Smooth muscle cell (in vitro differentiated cells): ENCODE results near the gene ITPKC. TPM values are rescaled to one million over a fixed set of nuclear protein-coding genes. Genes with fewer than 3 reads are reported as not detected.
A peak's percentile ranks its signal among the peaks of the same experiment; 100 is the strongest.

ENCODE experiments used
- DNase-seq: peaks from one replicate; lab custom pipeline; 2025; ENCODE audit not compliant: unreplicated experiment; lab: John Stamatoyannopoulos, UW
- H2AFZ ChIP-seq: fragments of 200-600 bp; sonication (generic); 2 replicates; pipeline ENCODE4 v1.6.0; 2016; ENCODE audit warnings: antibody characterized with exemption, low read depth, mild to moderate bottlenecking
- H3F3A ChIP-seq: fragments of 200-600 bp; sonication (generic); 2 replicates; pipeline ENCODE4 v1.6.0; 2017; ENCODE audit warnings: antibody characterized with exemption, low read depth
- H3K27ac ChIP-seq: fragments of 200-600 bp; sonication (generic); 2 replicates; pipeline ENCODE4 v1.5.1; 2016; ENCODE audit warnings: low read depth, mild to moderate bottlenecking
- H3K27me3 ChIP-seq: fragments of 200-600 bp; sonication (generic); 2 replicates; pipeline ENCODE4 v1.6.1; 2016; ENCODE audit warnings: low read depth, mild to moderate bottlenecking
- H3K36me3 ChIP-seq: fragments of 200-600 bp; sonication (generic); 2 replicates; pipeline ENCODE4 v1.5.1; 2016; ENCODE audit warnings: low read depth
- H3K4me1 ChIP-seq: fragments of 200-600 bp; sonication (generic); 2 replicates; pipeline ENCODE4 v1.5.1; 2016; ENCODE audit warnings: low read depth
- H3K4me2 ChIP-seq: fragments of 200-600 bp; sonication (generic); 2 replicates; pipeline ENCODE4 v1.6.0; 2016; ENCODE audit warnings: mild to moderate bottlenecking
- H3K4me3 ChIP-seq: fragments of 200-600 bp; sonication (generic); 2 replicates; pipeline ENCODE4 v1.5.1; 2016; ENCODE audit warnings: mild to moderate bottlenecking
- H3K79me2 ChIP-seq: fragments of 200-600 bp; sonication (generic); 2 replicates; pipeline ENCODE4 v1.6.0; 2016; ENCODE audit warnings: low read depth, mild to moderate bottlenecking
- H3K9ac ChIP-seq: fragments of 200-600 bp; sonication (generic); 2 replicates; pipeline ENCODE4 v1.6.0; 2016; ENCODE audit warnings: low read depth
- H3K9me3 ChIP-seq: fragments of 200-600 bp; sonication (generic); replicated peaks from 2 replicates; pipeline ENCODE4 v1.5.1; 2016; ENCODE audit warnings: low read depth
- H4K20me1 ChIP-seq: fragments of 200-600 bp; sonication (generic); 2 replicates; pipeline ENCODE4 v1.6.0; 2016; ENCODE audit warnings: low read depth
- WGBS: methylation state at CpG from one replicate; pipeline ENCODE4 v1.1.7; 2016; ENCODE audit warnings: low lambda C conversion rate; 5-methylcytosine and 5-hydroxymethylcytosine counted together
- polyA plus RNA-seq: library from polyadenylated mRNA; unstranded; fragments of >200 nt; fragmentation: Nextera tagmentation; extraction: Ambion mirVana; gene quantifications from 2 replicates; pipeline ENCODE4 v1.2.1, GENCODE V29; 2016
- total RNA-seq: library from RNA; depleted of rRNA; stranded (reverse); fragments of >200 nt; gene quantifications from 2 replicates; pipeline ENCODE4 v1.2.3, GENCODE V29; 2014
- TF ChIP-seq, protein P1 (sequence below): fragments of 200-600 bp; sonication (generic); IDR thresholded peaks from 2 replicates; pipeline ENCODE4 v1.5.1; 2017; ENCODE audit warnings: borderline replicate concordance, mild to moderate bottlenecking, antibody characterized with exemption; ENCODE audit not compliant: insufficient read depth, poor library complexity, severe bottlenecking

Gene ITPKC
- total and polyA plus RNA-seq, 2 experiments from 2014 or later: 24.1 to 25.0 TPM

DNA sequence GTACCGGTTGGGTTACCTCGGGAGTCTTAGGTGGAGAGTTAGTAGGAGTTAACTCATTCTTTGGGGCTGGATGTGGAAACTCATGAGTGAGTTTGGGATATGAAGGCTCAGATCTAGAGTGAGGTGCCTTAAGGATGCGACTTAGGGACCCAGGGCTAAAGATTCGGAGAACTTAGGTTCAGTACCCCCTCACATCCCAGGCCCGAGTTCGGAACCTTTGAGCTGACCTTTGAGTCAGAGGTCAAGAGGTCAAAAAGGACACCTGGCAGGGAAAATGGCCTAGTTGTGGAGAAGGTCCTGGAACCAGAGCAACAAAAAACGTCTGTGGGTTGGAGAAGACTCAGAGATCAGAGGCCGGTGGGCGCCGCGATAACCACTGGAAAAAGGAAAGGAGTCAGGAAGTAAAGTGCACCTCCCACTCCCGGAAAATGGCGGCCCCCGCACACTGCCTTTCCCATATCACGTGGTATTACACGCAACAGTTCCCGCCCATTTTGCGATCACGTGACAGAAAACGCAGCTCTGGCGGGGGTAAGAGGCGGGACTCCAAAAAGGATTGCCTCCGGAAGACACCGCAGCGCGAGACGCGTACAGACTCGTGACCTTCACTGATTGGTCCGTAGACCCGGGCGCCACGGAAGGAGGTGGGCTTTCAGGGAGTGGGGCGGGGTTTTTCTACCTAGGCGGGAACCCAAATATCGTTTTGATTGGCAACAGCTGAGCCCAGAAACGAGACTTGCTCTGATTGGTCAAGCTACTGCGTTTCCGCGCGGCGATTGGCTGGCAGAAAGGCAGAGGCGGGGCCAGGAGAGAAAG lies 33.4 kb downstream of the ITPKC start, which contains the start of gene ACTMAP:
ACTMAP (minus strand) TSS at position 420 of the 816 bp plus-strand sequence. CDS start 674 bp downstream, outside the sequence.
- H3K79me2 ChIP-seq: peaks cover 35% of the 10 kb centered on the region
- peak within 1 kb of the TSS; percentile 72 for H3K4me3 ChIP-seq
- H3K4me1 ChIP-seq: peaks cover 16% of the 10 kb centered on the region
- 2% methylated on average over 43 of the region's 43 CpGs for WGBS
- H3K4me2 ChIP-seq: peak within 1 kb of the TSS; percentile 97
- H3F3A ChIP-seq: peaks cover 5% of the 10 kb centered on the region
- H4K20me1 ChIP-seq: peaks cover 15% of the 10 kb centered on the region
- peak; percentile 99 for DNase-seq
- H2AFZ ChIP-seq: peak within 1 kb of the TSS; percentile 68
- peak within 1 kb of the TSS; percentile 89 for H3K9ac ChIP-seq
- no peaks in the 10 kb centered on the region for H3K27me3 ChIP-seq
- TF ChIP-seq, protein P1, sequence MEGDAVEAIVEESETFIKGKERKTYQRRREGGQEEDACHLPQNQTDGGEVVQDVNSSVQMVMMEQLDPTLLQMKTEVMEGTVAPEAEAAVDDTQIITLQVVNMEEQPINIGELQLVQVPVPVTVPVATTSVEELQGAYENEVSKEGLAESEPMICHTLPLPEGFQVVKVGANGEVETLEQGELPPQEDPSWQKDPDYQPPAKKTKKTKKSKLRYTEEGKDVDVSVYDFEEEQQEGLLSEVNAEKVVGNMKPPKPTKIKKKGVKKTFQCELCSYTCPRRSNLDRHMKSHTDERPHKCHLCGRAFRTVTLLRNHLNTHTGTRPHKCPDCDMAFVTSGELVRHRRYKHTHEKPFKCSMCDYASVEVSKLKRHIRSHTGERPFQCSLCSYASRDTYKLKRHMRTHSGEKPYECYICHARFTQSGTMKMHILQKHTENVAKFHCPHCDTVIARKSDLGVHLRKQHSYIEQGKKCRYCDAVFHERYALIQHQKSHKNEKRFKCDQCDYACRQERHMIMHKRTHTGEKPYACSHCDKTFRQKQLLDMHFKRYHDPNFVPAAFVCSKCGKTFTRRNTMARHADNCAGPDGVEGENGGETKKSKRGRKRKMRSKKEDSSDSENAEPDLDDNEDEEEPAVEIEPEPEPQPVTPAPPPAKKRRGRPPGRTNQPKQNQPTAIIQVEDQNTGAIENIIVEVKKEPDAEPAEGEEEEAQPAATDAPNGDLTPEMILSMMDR: no peak
- no peaks in the 10 kb centered on the region for H3K9me3 ChIP-seq
- H3K27ac ChIP-seq: peak within 1 kb of the TSS; percentile 93
- H3K36me3 ChIP-seq: no peaks in the 10 kb centered on the region

DNA sequence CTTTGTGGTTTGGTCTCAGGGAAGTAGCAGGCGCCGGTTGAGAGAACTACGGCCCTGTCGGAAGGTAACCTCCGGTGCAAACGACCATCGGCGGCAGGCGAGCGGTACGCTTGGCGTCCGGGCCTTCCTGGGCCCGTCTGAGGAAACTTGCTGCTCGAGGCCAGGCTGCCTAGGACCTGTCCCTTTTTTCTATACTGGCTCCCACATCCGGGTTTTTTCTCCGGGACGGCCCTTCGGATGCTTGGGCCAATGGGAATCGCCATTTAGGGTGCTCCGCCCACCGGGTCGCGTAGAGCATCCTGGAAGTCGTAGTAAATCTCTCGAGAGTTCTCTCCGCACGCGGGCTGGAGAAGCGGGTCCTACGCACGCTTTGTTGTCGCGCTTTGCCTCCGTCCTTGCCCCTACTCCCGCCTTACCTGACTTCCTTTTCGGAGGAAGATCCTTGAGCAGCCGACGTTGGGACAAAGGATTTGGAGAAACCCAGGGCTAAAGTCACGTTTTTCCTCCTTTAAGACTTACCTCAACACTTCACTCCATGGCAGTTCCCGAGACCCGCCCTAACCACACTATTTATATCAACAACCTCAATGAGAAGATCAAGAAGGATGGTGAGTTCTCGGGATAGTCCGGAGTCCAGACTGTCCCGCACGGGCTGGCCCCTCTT lies 34.1 kb downstream of the ITPKC start, which contains the start of gene SNRPA:
SNRPA (plus strand) TSS at position 330 of the 664 bp plus-strand sequence; CDS start at position 536, 206 bp downstream.
- peak; percentile 99 for DNase-seq
- H4K20me1 ChIP-seq: peaks cover 22% of the 10 kb centered on the region
- no peaks in the 10 kb centered on the region for H3F3A ChIP-seq
- H3K9ac ChIP-seq: peak within 1 kb of the TSS; percentile 89
- peak within 1 kb of the TSS; percentile 93 for H3K27ac ChIP-seq
- no peaks in the 10 kb centered on the region for H3K9me3 ChIP-seq
- TF ChIP-seq, protein P1: no peak
- H3K4me2 ChIP-seq: peak within 1 kb of the TSS; percentile 97
- peak within 1 kb of the TSS; percentile 68 for H2AFZ ChIP-seq
- peaks cover 16% of the 10 kb centered on the region for H3K4me1 ChIP-seq
- no peaks in the 10 kb centered on the region for H3K27me3 ChIP-seq
- under 1% methylated on average over 45 of the region's 46 CpGs for WGBS
- H3K36me3 ChIP-seq: no peaks in the 10 kb centered on the region
- peaks cover 42% of the 10 kb centered on the region for H3K79me2 ChIP-seq
- H3K4me3 ChIP-seq: peak within 1 kb of the TSS; percentile 72

DNA sequence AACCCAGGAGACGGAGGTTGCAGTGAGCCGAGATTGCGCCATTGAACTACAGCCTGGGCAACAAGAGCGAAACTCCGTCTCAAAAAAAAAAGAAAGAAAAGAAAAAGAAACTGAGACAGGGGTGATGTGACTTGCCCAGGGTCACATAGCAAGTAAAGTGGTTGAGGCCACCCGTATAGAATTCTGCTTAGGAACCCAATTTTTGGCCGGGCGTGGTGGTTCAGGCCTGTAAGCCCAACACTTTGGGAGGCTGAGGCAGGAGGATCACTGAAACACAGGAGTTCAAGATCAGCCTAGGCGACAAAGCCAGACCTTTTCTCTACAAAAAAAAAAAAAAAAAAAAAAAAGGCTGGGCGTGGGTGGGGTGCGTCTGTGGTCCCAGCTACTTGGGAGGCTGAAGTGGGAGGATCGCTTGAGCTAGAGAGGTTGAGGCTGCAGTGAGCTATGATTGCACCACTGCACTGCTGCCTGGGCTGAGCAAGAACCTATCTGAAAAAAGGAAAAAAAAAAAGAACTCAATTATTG lies 35.4 kb downstream of the ITPKC start:
- Histone ChIP-seq H3K27me3 (no peaks in the 10 kb centered on the region), H3K9ac (peak overlapping the region; percentile 89), H3K9me3 (no peaks in the 10 kb centered on the region), H3K4me3 (peak overlapping the region; percentile 66), H3K27ac (peak overlapping the region; percentile 87), H3F3A (no peaks in the 10 kb centered on the region), H3K4me1 (peaks cover 16% of the 10 kb centered on the region), H2AFZ (no peak overlapping the region), H3K79me2 (peaks cover 55% of the 10 kb centered on the region), H3K36me3 (no peaks in the 10 kb centered on the region), H3K4me2 (peak overlapping the region; percentile 84), H4K20me1 (peaks cover 35% of the 10 kb centered on the region)
- WGBS: 72% methylated on average over 10 of the region's 12 CpGs
- DNase-seq: no peak
- TF ChIP-seq, protein P1: no peak
